ENCODE data around the gene HIKESHI. TPM values are rescaled to one million over a fixed set of nuclear protein-coding genes. Genes with fewer than 3 reads are reported as not detected.

HIKESHI gene
- total and polyA plus RNA-seq, 2 of the 13 experiments (the other 11 are each of a cell fraction or from before 2014, with no cell fraction given), result 67.8 to 74.8 TPM

GRCh38 chr11:86291466-86292262 lies 10.4 kb upstream of the HIKESHI start (continued):
- no peak for TF ChIP-seq ZBTB40 (IDR thresholded peaks at IDR 0.05)
- no peak for TF ChIP-seq ZBTB40 (CRISPR knock-in tag; IDR thresholded peaks at IDR 0.05)
- no peak for TF ChIP-seq ISL2 (CRISPR knock-in tag; IDR thresholded peaks at IDR 0.05)
- no peak for TF ChIP-seq MATR3 (CRISPR knock-in tag; IDR thresholded peaks at IDR 0.05)
- TF ChIP-seq KDM5A (IDR thresholded peaks at IDR 0.05; ENCODE audit: borderline replicate concordance, low read length), result peak; percentile 26; the same call in 1 of the 2 replicates
- peak; percentile 54 for TF ChIP-seq SMC3 (IDR thresholded peaks at IDR 0.05; ENCODE audit: low read length)
- no peak for TF ChIP-seq JUNB (CRISPR knock-in tag; IDR thresholded peaks at IDR 0.05; ENCODE audit: borderline replicate concordance)
- TF ChIP-seq DMTF1 (CRISPR knock-in tag; IDR thresholded peaks at IDR 0.05), result no peak
- no peak for TF ChIP-seq YEATS4 (CRISPR knock-in tag; IDR thresholded peaks at IDR 0.05; ENCODE audit: borderline replicate concordance)
- TF ChIP-seq FOXC1 (CRISPR knock-in tag; IDR thresholded peaks at IDR 0.05; ENCODE audit: borderline replicate concordance), result no peak; the same call in 1 of the 2 replicates
- TF ChIP-seq ZNF547 (CRISPR knock-in tag; IDR thresholded peaks at IDR 0.05), result no peak
- TF ChIP-seq ZNF703 (CRISPR knock-in tag; IDR thresholded peaks at IDR 0.05; ENCODE audit: borderline replicate concordance), result no peak
- no peak for TF ChIP-seq ZNF513 (CRISPR knock-in tag; conservative IDR thresholded peaks at IDR 0.05)
- TF ChIP-seq ATF2 (CRISPR knock-in tag; IDR thresholded peaks at IDR 0.05), result 0 out of 2 replicates have a peak, but pooled peaks have one; percentile 33
- no peak for TF ChIP-seq ZNF143 (CRISPR knock-in tag; IDR thresholded peaks at IDR 0.05)

Measured in HepG2 (cell line).